AG04450 (cell line): ENCODE data around the gene NPC1. TPM values are rescaled to one million over a fixed set of nuclear protein-coding genes. Genes with fewer than 3 reads are reported as not detected.

Experiments
- CTCF ChIA-PET: fragments of 300-600, 350-600 bp; formaldehyde crosslinking; extraction: SDS; loops from one replicate; lab custom pipeline; 2022; ENCODE audit warnings: antibody characterized with exemption, inconsistent platforms; lab: Charles Lee
- POLR2A ChIA-PET: fragments of 350-600 bp; formaldehyde crosslinking; extraction: SDS; loops from one replicate; lab custom pipeline; 2021; ENCODE audit warnings: antibody characterized with exemption, inconsistent platforms; lab: Yijun Ruan, JAX
- DNase-seq: peaks from one replicate; pipeline ENCODE4 v3.0.0-alpha.2; 2011; ENCODE audit warnings: low read depth, low spot score
- H3K27ac ChIP-seq: one replicate; pipeline ENCODE4 v1.5.1; 2012; ENCODE audit warnings: low read depth, low read length, control low read depth
- H3K27me3 ChIP-seq: one replicate; pipeline ENCODE4 v1.6.0; 2012; ENCODE audit warnings: low read length; ENCODE audit not compliant: control insufficient read depth, insufficient read depth
- H3K4me3 ChIP-seq: 2 replicates; pipeline ENCODE4 v1.5.1; 2011; ENCODE audit warnings: mild to moderate bottlenecking, low read depth, low read length, control low read depth
- H3K9me3 ChIP-seq: 2 replicates; pipeline ENCODE4 v1.5.1; 2012; ENCODE audit warnings: low read length; ENCODE audit not compliant: control insufficient read depth, insufficient read depth
- CTCF ChIP-seq: IDR thresholded peaks from 2 replicates; pipeline ENCODE4 v1.5.1; 2011; ENCODE audit warnings: low read depth, low read length, control low read depth, inconsistent platforms
- polyA plus RNA-seq: library from polyadenylated mRNA; depleted of rRNA; stranded (reverse); fragments of >200 nt; gene quantifications from 2 replicates; pipeline ENCODE4 v1.2.3, GENCODE V29; 2011

The NPC1 gene
- polyA plus RNA-seq, 1 experiment: 10.8 TPM

- H3K9me3 ChIP-seq: no peaks in the 10 kb centered on the region
- CTCF ChIA-PET: interaction anchor here (1.9 kb wide), 1 partner anchor 58 kb away, joined by 5 read pairs; no protein-coding TSS in a partner anchor
- no peak overlapping the region for H3K27ac ChIP-seq
- POLR2A ChIA-PET: no interaction called here
- no peak for TF ChIP-seq CTCF
- no peak overlapping the region for H3K4me3 ChIP-seq
- no peak for DNase-seq
- peaks cover 9% of the 10 kb centered on the region for H3K27me3 ChIP-seq
Observed at GRCh38 chr18:23574611-23575308, 11.5 kb downstream of the NPC1 start.

- no peak for DNase-seq
- CTCF ChIA-PET: interaction anchor here (1.9 kb wide), 1 partner anchor 58 kb away, joined by 5 read pairs; no protein-coding TSS in a partner anchor
Observed at GRCh38 chr18:23573626-23574431, 12.5 kb downstream of the NPC1 start.

GRCh38 chr18:23573020-23573419, 13.3 kb downstream of the NPC1 start:
- Histone ChIP-seq H3K4me3 (no peak overlapping the region), H3K27ac (no peak overlapping the region), H3K27me3 (peaks cover under 1% of the 10 kb centered on the region), H3K9me3 (no peaks in the 10 kb centered on the region)
- POLR2A ChIA-PET: no interaction called here
- CTCF ChIA-PET: no interaction called here
- DNase-seq: no peak
- TF ChIP-seq CTCF: no peak

More at GRCh38 chr18:23573626-23574431, 12.5 kb downstream of the NPC1 start:
- no peaks in the 10 kb centered on the region for H3K9me3 ChIP-seq
- no peak for TF ChIP-seq CTCF
- no peak overlapping the region for H3K27ac ChIP-seq
- POLR2A ChIA-PET: no interaction called here
- no peak overlapping the region for H3K4me3 ChIP-seq
- H3K27me3 ChIP-seq: peaks cover 8% of the 10 kb centered on the region

GRCh38 chr18:23572570-23572969, 13.7 kb downstream of the NPC1 start:
- CTCF ChIA-PET: interaction anchor here (1.0 kb wide), 1 partner anchor 15 kb away, joined by 3 read pairs; no protein-coding TSS in a partner anchor
- DNase-seq: no peak
- no peak overlapping the region for H3K27ac ChIP-seq
- H3K4me3 ChIP-seq: no peak overlapping the region
- H3K9me3 ChIP-seq: no peaks in the 10 kb centered on the region
- POLR2A ChIA-PET: no interaction called here
- no peak for TF ChIP-seq CTCF
- H3K27me3 ChIP-seq: no peaks in the 10 kb centered on the region

GRCh38 chr18:23572012-23572411, 14.3 kb downstream of the NPC1 start:
- no peak for TF ChIP-seq CTCF
- ChIA-PET POLR2A (no interaction called here), CTCF (interaction anchor here (1.0 to 1.1 kb wide), 2 partner anchors 15 to 131 kb away, joined by 3 to 4 read pairs; no protein-coding TSS in a partner anchor)
- no peak overlapping the region for H3K4me3 ChIP-seq
- no peak for DNase-seq
- H3K27ac ChIP-seq: no peak overlapping the region
- no peaks in the 10 kb centered on the region for H3K27me3 ChIP-seq
- no peaks in the 10 kb centered on the region for H3K9me3 ChIP-seq
